H9 (cell line): ENCODE data around the gene BCAS3. TPM values are rescaled to one million over a fixed set of nuclear protein-coding genes. Genes with fewer than 3 reads are reported as not detected.

ENCODE experiments used
- DNase-seq: peaks from one replicate; pipeline ENCODE4 v3.0.0-alpha.2; 2017
- H2AFZ ChIP-seq: one replicate; pipeline ENCODE4 v1.6.1; 2013; ENCODE audit warnings: mild to moderate bottlenecking, low read length, control low read depth, moderate library complexity
- H2AK5ac ChIP-seq: 2 replicates; pipeline ENCODE4 v1.6.1; 2013; ENCODE audit warnings: low read length, control low read depth, mixed read lengths; ENCODE audit not compliant: insufficient read length
- H2BK120ac ChIP-seq: one replicate; pipeline ENCODE4 v1.6.1; 2013; ENCODE audit warnings: low read depth, mild to moderate bottlenecking, low read length, control low read depth, inconsistent platforms; ENCODE audit not compliant: poor library complexity, severe bottlenecking
- H2BK12ac ChIP-seq: 2 replicates; pipeline ENCODE4 v1.6.1; 2013; ENCODE audit warnings: low read length, control low read depth, mixed read lengths, low read depth; ENCODE audit not compliant: insufficient read length
- H2BK15ac ChIP-seq: 2 replicates; pipeline ENCODE4 v1.6.1; 2013; ENCODE audit warnings: low read depth, low read length, control low read depth
- H2BK20ac ChIP-seq: one replicate; pipeline ENCODE4 v1.6.1; 2013; ENCODE audit warnings: low read depth, mild to moderate bottlenecking, low read length, control low read depth, inconsistent platforms; ENCODE audit not compliant: poor library complexity, severe bottlenecking
- H2BK5ac ChIP-seq: 2 replicates; pipeline ENCODE4 v1.6.1; 2013; ENCODE audit warnings: low read length, control low read depth, mixed read lengths; ENCODE audit not compliant: insufficient read length
- H3K14ac ChIP-seq: 2 replicates; pipeline ENCODE4 v1.6.1; 2013; ENCODE audit warnings: low read length, control low read depth; ENCODE audit not compliant: insufficient read depth
- H3K18ac ChIP-seq: 2 replicates; pipeline ENCODE4 v1.6.1; 2013; ENCODE audit warnings: low read depth, mild to moderate bottlenecking, mixed read lengths, low read length, control low read depth; ENCODE audit not compliant: insufficient read length
- H3K23ac ChIP-seq: 2 replicates; pipeline ENCODE4 v1.6.1; 2013; ENCODE audit warnings: low read length, control low read depth, mixed read lengths, low read depth; ENCODE audit not compliant: insufficient read length
- H3K23me2 ChIP-seq: 2 replicates; pipeline ENCODE4 v1.6.1; 2013; ENCODE audit warnings: low read depth, mild to moderate bottlenecking, mixed read lengths, low read length, control low read depth; ENCODE audit not compliant: insufficient read length, poor library complexity, severe bottlenecking
- H3K27ac ChIP-seq: 2 replicates; pipeline ENCODE4 v1.5.1; 2013; ENCODE audit warnings: low read length, control low read depth, mixed read lengths, low read depth; ENCODE audit not compliant: insufficient read length
- H3K27me3 ChIP-seq: 2 replicates; pipeline ENCODE4 v1.6.1; 2013; ENCODE audit warnings: low read length, control low read depth, inconsistent platforms; ENCODE audit not compliant: insufficient read depth
- H3K4ac ChIP-seq: 2 replicates; pipeline ENCODE4 v1.6.1; 2013; ENCODE audit warnings: low read depth, mild to moderate bottlenecking, control low read depth, inconsistent platforms, low read length, moderate library complexity
- H3K4me1 ChIP-seq: 2 replicates; pipeline ENCODE4 v1.6.1; 2013; ENCODE audit warnings: low read length, control low read depth, inconsistent platforms; ENCODE audit not compliant: insufficient read depth
- H3K4me2 ChIP-seq: 2 replicates; pipeline ENCODE4 v1.6.1; 2013; ENCODE audit warnings: low read length, control low read depth, mixed read lengths; ENCODE audit not compliant: insufficient read length, insufficient read depth
- H3K56ac ChIP-seq: 2 replicates; pipeline ENCODE4 v1.6.1; 2013; ENCODE audit warnings: low read depth, mild to moderate bottlenecking, mixed read lengths, low read length, control low read depth; ENCODE audit not compliant: insufficient read length
- H3K79me1 ChIP-seq: 2 replicates; pipeline ENCODE4 v1.6.1; 2013; ENCODE audit warnings: low read depth, mild to moderate bottlenecking, moderate library complexity, low read length, control low read depth, inconsistent platforms; ENCODE audit not compliant: insufficient read depth, poor library complexity, severe bottlenecking
- H3K79me2 ChIP-seq: 2 replicates; pipeline ENCODE4 v1.6.1; 2013; ENCODE audit warnings: low read length, control low read depth, inconsistent platforms; ENCODE audit not compliant: insufficient read depth
- H3K9ac ChIP-seq: 2 replicates; pipeline ENCODE4 v1.6.1; 2013; ENCODE audit warnings: low read length, control low read depth, mixed read lengths; ENCODE audit not compliant: insufficient read length; ENCODE audit errors: extremely low read depth
- H3K9me3 ChIP-seq: one replicate; pipeline ENCODE4 v1.6.1; 2013; ENCODE audit warnings: low read depth, low read length, inconsistent platforms; ENCODE audit not compliant: control insufficient read depth
- H3T11ph ChIP-seq: one replicate; pipeline ENCODE4 v1.6.1; 2013; ENCODE audit warnings: mild to moderate bottlenecking, low read length, control low read depth, inconsistent platforms
- H4K20me1 ChIP-seq: one replicate; pipeline ENCODE4 v1.6.1; 2013; ENCODE audit not compliant: control insufficient read depth, insufficient read length, insufficient read depth
- H4K5ac ChIP-seq: 2 replicates; pipeline ENCODE4 v1.6.1; 2013; ENCODE audit warnings: low read depth, mild to moderate bottlenecking, mixed read lengths, low read length, control low read depth; ENCODE audit not compliant: insufficient read length
- H4K8ac ChIP-seq: replicated peaks from 2 replicates; pipeline ENCODE4 v1.6.1; 2013; ENCODE audit warnings: low read length, control low read depth, mixed read lengths, low read depth; ENCODE audit not compliant: insufficient read length
- H4K91ac ChIP-seq: 2 replicates; pipeline ENCODE4 v1.6.1; 2013; ENCODE audit warnings: low read depth, mild to moderate bottlenecking, moderate library complexity, mixed read lengths, low read length, control low read depth; ENCODE audit not compliant: insufficient read length
- H3K27ac Mint-ChIP-seq, 3 experiments: 2 replicates in 2 of 3; 3 replicates in 1 of 3; pipeline ENCODE4 v1.8.0; 2020 to 2021; ENCODE audit warnings: mixed read lengths in 3 of 3, mild to moderate bottlenecking in 1 of 3, moderate library complexity in 1 of 3
- H3K27me3 Mint-ChIP-seq: 2 replicates; pipeline ENCODE4 v1.8.0; 2021; ENCODE audit warnings: low read depth, mild to moderate bottlenecking, moderate library complexity, mixed read lengths
- H3K36me3 Mint-ChIP-seq, 3 experiments: 2 replicates in 2 of 3; 3 replicates in 1 of 3; pipeline ENCODE4 v1.8.0; 2020 to 2021; ENCODE audit warnings: low read depth in 3 of 3, mixed read lengths in 3 of 3; ENCODE audit not compliant: insufficient read depth in 1 of 3
- H3K4me1 Mint-ChIP-seq, 2 experiments: 2 replicates each; pipeline ENCODE4 v1.8.0; 2020; ENCODE audit warnings: mixed read lengths in 2 of 2
- H3K4me3 Mint-ChIP-seq, 2 experiments: 2 replicates in 1 of 2; 3 replicates in 1 of 2; pipeline ENCODE4 v1.8.0; 2020 to 2021; ENCODE audit warnings: mild to moderate bottlenecking in 2 of 2, mixed read lengths in 2 of 2, moderate library complexity in 1 of 2
- H3K9me3 Mint-ChIP-seq, 2 experiments: 2 replicates in 1 of 2; 3 replicates in 1 of 2; pipeline ENCODE4 v1.8.0; 2020; ENCODE audit warnings: mild to moderate bottlenecking in 2 of 2, mixed read lengths in 2 of 2, moderate library complexity in 1 of 2
- CTCF ChIP-seq: fragments of 200-600 bp; sonication (generic); conservative IDR thresholded peaks from 3 replicates; pipeline ENCODE4 v1.8.0; 2021; ENCODE audit warnings: antibody characterized with exemption, mild to moderate bottlenecking
- WGBS: extraction: QIAGEN DNeasy Blood & Tissue Kit; methylation state at CpG from one replicate; pipeline ENCODE4 v1.1.7; 2013; ENCODE audit warnings: missing lambda C conversion rate, low lambda C conversion rate, mixed read lengths; ENCODE audit not compliant: insufficient read length; ENCODE audit errors: extremely low coverage; 5-methylcytosine and 5-hydroxymethylcytosine counted together
- total RNA-seq: library from RNA; stranded (reverse); gene quantifications from 2 replicates; pipeline ENCODE4 v1.2.1, GENCODE V29; 2021

Gene BCAS3
- total RNA-seq, 1 experiment from 2014 or later, result 22.4 TPM

GRCh38 chr17:61132524-61132923 is 454.9 kb downstream of the BCAS3 start:
- H2BK15ac ChIP-seq, result no peak overlapping the region
- DNase-seq, result no peak
- Mint-ChIP-seq H3K9me3 (no peaks in the 10 kb centered on the region), H3K27me3 (no peaks in the 10 kb centered on the region), H3K36me3 (no peaks in the 10 kb centered on the region), H3K4me1 (0 out of 4 replicates have a peak, but pooled peaks cover 0 to 2% of the 10 kb centered on the region in 2 experiments), H3K4me3 (no peak overlapping the region), H3K27ac (no peak overlapping the region)
- H3K4ac ChIP-seq, result no peak overlapping the region
- H2BK12ac ChIP-seq, result no peak overlapping the region
- no peak overlapping the region for H2AK5ac ChIP-seq
- H2BK120ac ChIP-seq, result no peak overlapping the region
- H4K8ac ChIP-seq, result no peak overlapping the region
- no peaks in the 10 kb centered on the region for H3K4me1 ChIP-seq
- H3K23ac ChIP-seq, result no peak overlapping the region
- H3T11ph ChIP-seq, result no peak overlapping the region
- H3K56ac ChIP-seq, result no peak overlapping the region
- H3K4me2 ChIP-seq, result no peak overlapping the region
- no CpG with 5 or more reads among the region's 4 CpGs for WGBS
- H2BK5ac ChIP-seq, result no peak overlapping the region
- H3K79me1 ChIP-seq, result no peaks in the 10 kb centered on the region
- H3K23me2 ChIP-seq, result no peaks in the 10 kb centered on the region
- H3K18ac ChIP-seq, result no peak overlapping the region
- no peak overlapping the region for H4K91ac ChIP-seq
- H4K20me1 ChIP-seq, result no peaks in the 10 kb centered on the region
- H3K9ac ChIP-seq, result no peak overlapping the region
- H3K27ac ChIP-seq, result no peak overlapping the region
- H2BK20ac ChIP-seq, result no peak overlapping the region
- no peaks in the 10 kb centered on the region for H3K9me3 ChIP-seq
- TF ChIP-seq CTCF, result no peak
- no peaks in the 10 kb centered on the region for H3K27me3 ChIP-seq
- no peak overlapping the region for H4K5ac ChIP-seq
- H2AFZ ChIP-seq, result no peak overlapping the region
- H3K79me2 ChIP-seq, result no peaks in the 10 kb centered on the region
- no peak overlapping the region for H3K14ac ChIP-seq
